ENCODE data around the gene RTBDN.

The RTBDN gene

GRCh38 chr19:12867120-12868099, 33.0 kb upstream of the RTBDN start:
- Histone ChIP-seq H3K36me3 (ENCODE audit: control insufficient read depth, insufficient read depth, low read length, severe bottlenecking) (no peaks in the 10 kb centered on the region), H3K4me1 (ENCODE audit: control insufficient read depth, insufficient read depth, low read length) (peaks cover 3% of the 10 kb centered on the region), H3K9me3 (ENCODE audit: control insufficient read depth, low read length) (no peaks in the 10 kb centered on the region), H3K4me3 (ENCODE audit: low read length) (peak overlapping the region; percentile 71), H3K9ac (ENCODE audit: low read length) (peak overlapping the region; percentile 49), H3K27me3 (replicated peaks; ENCODE audit: control insufficient read depth, insufficient read depth, low read length) (peaks cover 9% of the 10 kb centered on the region)
- DNase-seq (ENCODE audit: low read depth), result peak; percentile 62

- H3K9me3 ChIP-seq (ENCODE audit: control insufficient read depth, low read length), result no peaks in the 10 kb centered on the region
- DNase-seq (ENCODE audit: low read depth), result no peak
- H3K27me3 ChIP-seq (replicated peaks; ENCODE audit: control insufficient read depth, insufficient read depth, low read length), result peaks cover 9% of the 10 kb centered on the region
- no peak overlapping the region for H3K9ac ChIP-seq (ENCODE audit: low read length)
- no peak overlapping the region for H3K4me3 ChIP-seq (ENCODE audit: low read length)
- no peaks in the 10 kb centered on the region for H3K36me3 ChIP-seq (ENCODE audit: control insufficient read depth, insufficient read depth, low read length, severe bottlenecking)
- H3K4me1 ChIP-seq (ENCODE audit: control insufficient read depth, insufficient read depth, low read length), result peaks cover 3% of the 10 kb centered on the region
Measured at GRCh38 chr19:12866416-12867119, 32.2 kb upstream of the RTBDN start.

- no peak for DNase-seq (ENCODE audit: low read depth)
- peaks cover 13% of the 10 kb centered on the region for H3K27me3 ChIP-seq (replicated peaks; ENCODE audit: control insufficient read depth, insufficient read depth, low read length)
- no peak overlapping the region for H3K9ac ChIP-seq (ENCODE audit: low read length)
- H3K4me3 ChIP-seq (ENCODE audit: low read length), result no peak overlapping the region
- no peaks in the 10 kb centered on the region for H3K36me3 ChIP-seq (ENCODE audit: control insufficient read depth, insufficient read depth, low read length, severe bottlenecking)
- no peaks in the 10 kb centered on the region for H3K9me3 ChIP-seq (ENCODE audit: control insufficient read depth, low read length)
- H3K4me1 ChIP-seq (ENCODE audit: control insufficient read depth, insufficient read depth, low read length), result peaks cover 3% of the 10 kb centered on the region
Measured at GRCh38 chr19:12865746-12866415, 31.5 kb upstream of the RTBDN start.

DNA sequence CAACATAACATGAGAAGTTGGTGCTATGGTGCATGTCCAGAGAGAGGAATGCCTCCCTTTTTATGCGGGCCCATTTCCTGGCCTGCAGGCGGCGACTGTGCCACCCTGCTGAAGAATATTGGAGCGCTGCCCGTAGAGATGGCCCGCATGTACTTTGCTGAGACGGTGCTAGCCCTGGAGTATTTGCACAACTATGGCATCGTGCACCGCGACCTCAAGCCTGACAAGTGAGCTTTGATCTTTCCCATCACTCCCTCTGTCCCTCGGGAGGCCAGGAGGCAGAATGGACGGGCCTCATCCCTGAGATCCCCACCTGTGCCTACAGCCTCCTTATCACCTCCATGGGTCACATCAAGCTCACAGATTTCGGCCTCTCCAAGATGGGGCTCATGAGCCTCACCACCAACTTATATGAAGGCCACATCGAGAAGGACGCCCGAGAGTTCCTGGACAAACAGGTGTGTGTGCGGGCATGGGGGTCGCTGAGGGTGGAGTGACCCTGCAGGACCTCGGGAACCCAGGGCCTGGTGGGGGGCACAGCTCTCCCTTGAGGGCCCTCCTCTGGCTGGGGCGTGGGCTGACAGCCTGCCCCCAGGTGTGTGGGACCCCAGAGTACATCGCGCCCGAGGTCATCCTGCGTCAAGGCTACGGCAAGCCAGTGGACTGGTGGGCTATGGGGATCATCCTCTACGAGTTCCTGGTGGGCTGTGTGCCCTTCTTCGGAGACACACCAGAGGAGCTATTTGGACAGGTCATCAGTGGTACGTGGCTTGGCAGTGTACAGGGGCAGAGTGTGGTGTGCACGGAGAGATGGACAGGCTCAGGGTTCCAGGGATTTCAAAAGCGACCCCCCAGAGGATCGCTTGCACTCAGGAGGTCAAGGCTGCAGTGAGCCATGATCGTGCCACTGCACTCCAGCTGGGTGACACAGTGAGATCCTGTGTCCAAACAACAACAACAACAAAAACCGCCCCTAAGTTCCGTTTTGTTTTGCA, 30.6 kb upstream of the RTBDN start:
- DNase-seq (ENCODE audit: low read depth), result no peak
- Histone ChIP-seq H3K9ac (ENCODE audit: low read length) (no peak overlapping the region), H3K27me3 (replicated peaks; ENCODE audit: control insufficient read depth, insufficient read depth, low read length) (peaks cover 16% of the 10 kb centered on the region), H3K36me3 (ENCODE audit: control insufficient read depth, insufficient read depth, low read length, severe bottlenecking) (no peaks in the 10 kb centered on the region), H3K4me3 (ENCODE audit: low read length) (no peak overlapping the region), H3K4me1 (ENCODE audit: control insufficient read depth, insufficient read depth, low read length) (peaks cover 3% of the 10 kb centered on the region), H3K9me3 (ENCODE audit: control insufficient read depth, low read length) (no peaks in the 10 kb centered on the region)

DNA sequence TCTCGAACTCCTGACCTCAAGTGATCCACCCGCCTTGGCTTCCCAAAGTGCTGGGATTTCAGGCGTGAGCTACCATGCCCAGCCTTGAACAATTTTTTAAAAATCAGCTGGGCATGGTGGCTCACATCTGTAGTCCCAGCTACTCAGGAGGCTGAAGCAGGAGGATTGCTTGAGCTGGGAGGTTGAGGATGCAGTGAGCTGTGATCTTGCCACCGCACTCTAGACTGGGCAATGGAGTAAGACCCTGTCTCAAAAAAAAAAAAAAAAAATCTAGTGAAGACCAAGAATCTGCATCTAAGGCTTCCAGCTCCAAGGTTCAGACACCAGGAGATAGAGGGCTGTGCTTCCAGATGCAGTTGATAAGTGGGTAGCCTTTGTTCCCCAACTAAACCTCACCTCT, 29.8 kb upstream of the RTBDN start:
- Histone ChIP-seq H3K27me3 (replicated peaks; ENCODE audit: control insufficient read depth, insufficient read depth, low read length) (peaks cover 16% of the 10 kb centered on the region), H3K36me3 (ENCODE audit: control insufficient read depth, insufficient read depth, low read length, severe bottlenecking) (no peaks in the 10 kb centered on the region), H3K4me3 (ENCODE audit: low read length) (no peak overlapping the region), H3K9me3 (ENCODE audit: control insufficient read depth, low read length) (no peaks in the 10 kb centered on the region), H3K4me1 (ENCODE audit: control insufficient read depth, insufficient read depth, low read length) (peaks cover 3% of the 10 kb centered on the region), H3K9ac (ENCODE audit: low read length) (no peak overlapping the region)
- DNase-seq (ENCODE audit: low read depth), result no peak

- Histone ChIP-seq H3K9ac (ENCODE audit: low read length) (no peak overlapping the region), H3K4me3 (ENCODE audit: low read length) (no peak overlapping the region), H3K36me3 (ENCODE audit: control insufficient read depth, insufficient read depth, low read length, severe bottlenecking) (no peaks in the 10 kb centered on the region), H3K27me3 (replicated peaks; ENCODE audit: control insufficient read depth, insufficient read depth, low read length) (peaks cover 14% of the 10 kb centered on the region), H3K9me3 (ENCODE audit: control insufficient read depth, low read length) (peaks cover 14% of the 10 kb centered on the region), H3K4me1 (ENCODE audit: control insufficient read depth, insufficient read depth, low read length) (no peaks in the 10 kb centered on the region)
- no peak for DNase-seq (ENCODE audit: low read depth)
Measured at GRCh38 chr19:12859546-12859945, 25.2 kb upstream of the RTBDN start.

DNA sequence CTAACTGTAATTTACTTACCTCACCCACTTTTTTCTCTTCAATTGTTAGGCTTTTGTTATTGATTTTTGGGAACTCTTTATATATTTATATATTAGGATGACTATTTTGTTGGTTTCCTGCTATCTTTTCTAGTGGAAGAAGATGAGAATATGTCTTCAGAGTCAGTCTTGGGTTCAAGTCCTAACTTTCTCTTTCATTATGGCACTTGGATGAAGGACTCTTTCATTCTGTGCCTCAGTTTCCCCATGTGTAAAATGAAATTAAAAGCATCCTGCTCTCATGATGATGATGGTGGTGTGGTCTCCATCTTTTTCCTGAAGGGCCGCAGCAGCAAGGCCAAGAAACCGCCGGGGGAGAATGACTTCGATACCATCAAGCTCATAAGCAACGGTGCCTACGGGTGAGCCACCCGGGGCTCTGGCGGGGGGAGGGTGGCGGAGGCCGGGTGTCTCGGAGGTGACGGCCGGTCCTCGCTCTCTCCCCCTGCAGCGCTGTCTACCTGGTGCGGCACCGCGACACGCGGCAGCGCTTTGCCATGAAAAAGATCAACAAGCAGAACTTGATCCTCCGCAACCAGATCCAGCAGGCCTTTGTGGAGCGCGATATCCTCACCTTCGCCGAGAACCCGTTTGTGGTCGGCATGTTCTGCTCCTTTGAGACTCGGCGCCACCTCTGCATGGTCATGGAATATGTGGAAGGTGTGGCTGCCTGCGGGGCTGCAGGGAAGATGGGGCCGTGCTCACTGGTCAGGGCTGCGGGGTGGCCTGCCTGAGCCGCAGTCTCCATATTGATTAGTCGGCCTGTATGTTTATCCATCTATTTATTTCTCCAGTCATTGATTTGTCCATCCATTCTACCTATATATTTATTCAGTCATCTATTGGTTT, 23.9 kb upstream of the RTBDN start:
- DNase-seq (ENCODE audit: low read depth), result no peak
- Histone ChIP-seq H3K9me3 (ENCODE audit: control insufficient read depth, low read length) (peaks cover 14% of the 10 kb centered on the region), H3K27me3 (replicated peaks; ENCODE audit: control insufficient read depth, insufficient read depth, low read length) (peaks cover 10% of the 10 kb centered on the region), H3K36me3 (ENCODE audit: control insufficient read depth, insufficient read depth, low read length, severe bottlenecking) (no peaks in the 10 kb centered on the region), H3K4me3 (ENCODE audit: low read length) (no peak overlapping the region), H3K9ac (ENCODE audit: low read length) (no peak overlapping the region), H3K4me1 (ENCODE audit: control insufficient read depth, insufficient read depth, low read length) (no peaks in the 10 kb centered on the region)

- no peak for DNase-seq (ENCODE audit: low read depth)
- H3K9ac ChIP-seq (ENCODE audit: low read length), result no peak overlapping the region
- H3K4me3 ChIP-seq (ENCODE audit: low read length), result no peak overlapping the region
- H3K36me3 ChIP-seq (ENCODE audit: control insufficient read depth, insufficient read depth, low read length, severe bottlenecking), result no peaks in the 10 kb centered on the region
- peaks cover 14% of the 10 kb centered on the region for H3K9me3 ChIP-seq (ENCODE audit: control insufficient read depth, low read length)
- H3K27me3 ChIP-seq (replicated peaks; ENCODE audit: control insufficient read depth, insufficient read depth, low read length), result peaks cover 7% of the 10 kb centered on the region
- no peaks in the 10 kb centered on the region for H3K4me1 ChIP-seq (ENCODE audit: control insufficient read depth, insufficient read depth, low read length)
Measured at GRCh38 chr19:12856653-12857052, 22.3 kb upstream of the RTBDN start.

DNA sequence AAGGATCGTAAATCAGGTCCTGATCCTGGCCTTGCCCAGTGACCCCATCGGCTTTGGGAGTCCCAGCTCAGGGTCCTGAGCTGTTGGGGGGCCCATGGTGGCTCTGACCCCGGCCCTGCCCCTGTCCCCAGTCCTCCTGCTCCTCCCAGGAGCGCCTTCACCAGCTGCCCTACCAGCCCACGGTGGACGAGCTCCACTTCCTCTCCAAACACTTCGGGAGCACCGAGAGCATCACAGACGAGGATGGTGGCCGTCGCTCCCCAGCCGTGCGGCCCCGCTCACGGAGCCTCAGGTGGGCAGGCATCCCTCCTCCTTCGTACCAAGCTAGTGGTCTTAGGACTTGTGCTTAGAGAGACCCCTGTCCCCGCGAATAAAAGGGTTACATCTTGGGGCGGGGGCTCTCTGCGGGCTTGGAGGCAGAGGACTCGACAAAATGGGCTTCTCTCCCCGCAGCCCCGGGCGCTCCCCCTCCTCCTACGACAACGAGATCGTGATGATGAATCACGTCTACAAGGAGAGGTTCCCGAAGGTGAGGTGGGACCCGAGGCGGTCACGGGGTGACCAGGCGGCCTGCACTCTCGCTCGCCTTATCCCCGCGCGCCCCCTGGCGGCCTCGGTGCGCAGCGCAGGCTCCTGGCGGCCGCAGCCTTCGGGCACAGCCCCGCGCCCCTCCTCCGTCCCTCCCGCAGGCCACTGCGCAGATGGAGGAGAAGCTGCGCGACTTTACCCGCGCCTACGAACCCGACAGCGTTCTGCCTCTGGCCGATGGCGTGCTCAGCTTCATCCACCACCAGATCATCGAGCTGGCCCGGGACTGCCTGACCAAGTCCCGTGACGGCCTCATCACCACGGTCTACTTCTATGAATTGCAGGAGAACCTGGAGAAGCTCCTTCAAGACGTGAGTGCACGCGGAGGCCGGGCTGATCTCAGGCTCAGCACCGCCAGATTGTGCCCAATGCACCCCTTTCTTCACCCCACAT, 13.1 kb upstream of the RTBDN start:
- peaks cover 3% of the 10 kb centered on the region for H3K4me1 ChIP-seq (ENCODE audit: control insufficient read depth, insufficient read depth, low read length)
- peak overlapping the region; percentile 58 for H3K9ac ChIP-seq (ENCODE audit: low read length)
- peak overlapping the region; percentile 64 for H3K4me3 ChIP-seq (ENCODE audit: low read length)
- no peaks in the 10 kb centered on the region for H3K36me3 ChIP-seq (ENCODE audit: control insufficient read depth, insufficient read depth, low read length, severe bottlenecking)
- DNase-seq (ENCODE audit: low read depth), result peak; percentile 91
- H3K27me3 ChIP-seq (replicated peaks; ENCODE audit: control insufficient read depth, insufficient read depth, low read length), result peaks cover 9% of the 10 kb centered on the region
- no peaks in the 10 kb centered on the region for H3K9me3 ChIP-seq (ENCODE audit: control insufficient read depth, low read length)
